Measurements from ENCODE around the gene LHFPL3. TPM values are rescaled to one million over a fixed set of nuclear protein-coding genes. Genes with fewer than 3 reads are reported as not detected.

Gene LHFPL3
- total RNA-seq, 4 donors from 2014 or later: not detected

- TF ChIP-seq, protein P1, sequence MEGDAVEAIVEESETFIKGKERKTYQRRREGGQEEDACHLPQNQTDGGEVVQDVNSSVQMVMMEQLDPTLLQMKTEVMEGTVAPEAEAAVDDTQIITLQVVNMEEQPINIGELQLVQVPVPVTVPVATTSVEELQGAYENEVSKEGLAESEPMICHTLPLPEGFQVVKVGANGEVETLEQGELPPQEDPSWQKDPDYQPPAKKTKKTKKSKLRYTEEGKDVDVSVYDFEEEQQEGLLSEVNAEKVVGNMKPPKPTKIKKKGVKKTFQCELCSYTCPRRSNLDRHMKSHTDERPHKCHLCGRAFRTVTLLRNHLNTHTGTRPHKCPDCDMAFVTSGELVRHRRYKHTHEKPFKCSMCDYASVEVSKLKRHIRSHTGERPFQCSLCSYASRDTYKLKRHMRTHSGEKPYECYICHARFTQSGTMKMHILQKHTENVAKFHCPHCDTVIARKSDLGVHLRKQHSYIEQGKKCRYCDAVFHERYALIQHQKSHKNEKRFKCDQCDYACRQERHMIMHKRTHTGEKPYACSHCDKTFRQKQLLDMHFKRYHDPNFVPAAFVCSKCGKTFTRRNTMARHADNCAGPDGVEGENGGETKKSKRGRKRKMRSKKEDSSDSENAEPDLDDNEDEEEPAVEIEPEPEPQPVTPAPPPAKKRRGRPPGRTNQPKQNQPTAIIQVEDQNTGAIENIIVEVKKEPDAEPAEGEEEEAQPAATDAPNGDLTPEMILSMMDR (IDR thresholded peaks at IDR 0.05): no peak
- TF ChIP-seq POLR2A (IDR thresholded peaks at IDR 0.05): no peak
- H3K4me3 ChIP-seq (replicated peaks in 1 of 3): no peak overlapping the region
- no peaks in the 10 kb centered on the region for H3K9me3 ChIP-seq
- no peak overlapping the region for H3K27ac ChIP-seq
- no peaks in the 10 kb centered on the region for H3K4me1 ChIP-seq
- no peaks in the 10 kb centered on the region for H3K36me3 ChIP-seq
- no peak for DNase-seq
- intact Hi-C loops (cut with DNase I): no loop called here
- H3K27me3 ChIP-seq: no peaks in the 10 kb centered on the region
These were observed 181.5 kb downstream of the LHFPL3 start for GRCh38 chr7:104509874-104510273.

DNA sequence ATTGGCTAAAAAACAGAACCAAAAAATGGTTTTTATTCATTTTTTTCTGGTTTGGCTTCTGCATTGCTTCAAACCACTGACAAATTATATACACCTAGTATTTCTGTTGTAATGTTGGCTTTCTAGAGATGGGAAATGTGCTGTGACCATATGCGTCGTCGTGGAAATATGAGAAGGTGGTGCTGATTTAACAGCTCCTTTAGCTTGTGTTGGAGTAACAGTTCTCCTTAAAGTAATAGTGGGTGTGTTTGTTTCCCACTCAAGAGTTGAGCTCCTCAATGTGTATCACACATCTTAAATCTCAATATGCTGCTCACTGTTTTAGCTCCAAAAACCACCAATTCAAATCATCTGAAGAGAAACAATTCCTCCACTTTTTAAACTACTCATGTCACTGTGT lies 196.4 kb downstream of the LHFPL3 start:
- no peak for DNase-seq
- H3K9me3 ChIP-seq: no peaks in the 10 kb centered on the region
- no peak overlapping the region for H3K4me3 ChIP-seq (replicated peaks in 1 of 3)
- H3K27me3 ChIP-seq: no peaks in the 10 kb centered on the region
- 49 to 57% methylated on average over 3 of the region's 3 CpGs for WGBS, 2 donors
- no peaks in the 10 kb centered on the region for H3K36me3 ChIP-seq
- no peaks in the 10 kb centered on the region for H3K4me1 ChIP-seq
- no peak overlapping the region for H3K27ac ChIP-seq
- no peak for TF ChIP-seq POLR2A (IDR thresholded peaks at IDR 0.05)
- intact Hi-C loops (cut with DNase I): no loop called here

GRCh38 chr7:104528142-104528541 lies 199.7 kb downstream of the LHFPL3 start:
- Histone ChIP-seq H3K4me1 (no peaks in the 10 kb centered on the region), H3K9me3 (no peaks in the 10 kb centered on the region), H3K27ac (no peak overlapping the region), H3K36me3 (no peaks in the 10 kb centered on the region), H3K27me3 (no peaks in the 10 kb centered on the region), H3K4me3 (replicated peaks in 1 of 3) (no peak overlapping the region)
- DNase-seq: no peak
- TF ChIP-seq, protein P1 (IDR thresholded peaks at IDR 0.05): no peak
- TF ChIP-seq POLR2A (IDR thresholded peaks at IDR 0.05): no peak
- intact Hi-C loops (cut with DNase I): no loop called here

DNA sequence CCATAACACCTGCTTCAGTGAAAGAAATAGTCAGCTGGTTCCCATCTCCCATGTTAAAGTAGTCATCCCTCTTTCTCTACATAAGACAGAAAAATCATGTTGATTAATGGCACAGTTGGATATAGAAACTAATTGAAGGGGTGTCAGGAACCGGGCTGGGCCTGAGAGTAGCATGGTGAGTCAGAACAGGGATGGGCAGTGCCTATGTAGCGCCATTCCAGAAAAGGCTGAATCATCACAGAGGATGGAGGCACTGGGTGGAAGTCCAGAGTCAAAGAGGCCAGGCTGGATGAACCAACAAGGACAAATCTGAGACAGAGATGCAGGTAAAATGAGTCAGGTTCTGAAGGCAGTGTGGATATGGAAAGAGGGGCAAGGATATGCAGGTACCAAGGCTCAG lies 201.2 kb downstream of the LHFPL3 start:
- H3K27me3 ChIP-seq: no peaks in the 10 kb centered on the region
- no peak overlapping the region for H3K4me3 ChIP-seq (replicated peaks in 1 of 3)
- H3K9me3 ChIP-seq: no peaks in the 10 kb centered on the region
- H3K36me3 ChIP-seq: no peaks in the 10 kb centered on the region
- WGBS, 2 donors: 80 to 93% methylated on average over 2 of the region's 2 CpGs
- intact Hi-C loops (cut with DNase I): no loop called here
- no peak for DNase-seq
- H3K4me1 ChIP-seq: no peaks in the 10 kb centered on the region
- TF ChIP-seq, protein P1 (IDR thresholded peaks at IDR 0.05): no peak
- no peak for TF ChIP-seq POLR2A (IDR thresholded peaks at IDR 0.05)
- H3K27ac ChIP-seq: no peak overlapping the region

- 81 to 85% methylated on average over 5 of the region's 5 CpGs for WGBS, 2 donors
- no peak overlapping the region for H3K27ac ChIP-seq
These were observed 201.8 kb downstream of the LHFPL3 start for GRCh38 chr7:104530251-104530650.

More at GRCh38 chr7:104530251-104530650, 201.8 kb downstream of the LHFPL3 start:
- Histone ChIP-seq H3K4me1 (no peaks in the 10 kb centered on the region), H3K27me3 (no peaks in the 10 kb centered on the region), H3K36me3 (no peaks in the 10 kb centered on the region), H3K4me3 (replicated peaks in 1 of 3) (no peak overlapping the region), H3K9me3 (no peaks in the 10 kb centered on the region)
- TF ChIP-seq, protein P1 (IDR thresholded peaks at IDR 0.05): no peak
- no peak for TF ChIP-seq POLR2A (IDR thresholded peaks at IDR 0.05)
- no peak for DNase-seq
- intact Hi-C loops (cut with DNase I): no loop called here

Measured in thyroid gland (tissue), 4 donors.